ENCODE measurements around the gene PIK3CG.
"Not testable (repeated sequence)": the region's sequence is repeated elsewhere in the genome, so short reads cannot be mapped to it uniquely, and the experiment has no call there.

The PIK3CG gene

GRCh38 chr7:106887421-106887820 lies 22.3 kb downstream of the PIK3CG start:
- no peak for DNase-seq (ENCODE audit: low read depth)

GRCh38 chr7:106888204-106888603 lies 23.1 kb downstream of the PIK3CG start:
- no peak for DNase-seq (ENCODE audit: low read depth)

- no peak for DNase-seq (ENCODE audit: low read depth)
Measured at GRCh38 chr7:106890952-106891351, 25.9 kb downstream of the PIK3CG start.

- no peak for DNase-seq (ENCODE audit: low read depth)
Measured at GRCh38 chr7:106891548-106892410, 26.7 kb downstream of the PIK3CG start.

DNA sequence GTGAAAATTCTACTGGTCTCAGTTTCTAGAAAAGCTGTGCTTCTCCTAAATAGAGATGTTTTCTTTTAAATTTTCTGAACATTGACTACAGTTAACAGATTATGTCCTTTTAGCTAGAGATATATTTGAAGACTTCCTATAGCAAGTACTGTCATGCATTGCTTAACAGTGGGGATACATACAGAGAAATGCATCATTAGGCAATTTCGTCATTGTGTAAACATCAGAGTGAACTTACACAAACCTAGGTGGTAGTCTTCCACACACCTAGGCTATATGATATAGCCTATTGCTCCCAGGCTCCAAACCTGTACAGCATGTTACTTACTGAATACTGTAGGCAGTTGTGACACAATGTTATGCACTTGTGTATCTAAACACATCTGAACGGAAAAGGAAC lies 28.5 kb downstream of the PIK3CG start:
- DNase-seq (ENCODE audit: low read depth): no peak

DNA sequence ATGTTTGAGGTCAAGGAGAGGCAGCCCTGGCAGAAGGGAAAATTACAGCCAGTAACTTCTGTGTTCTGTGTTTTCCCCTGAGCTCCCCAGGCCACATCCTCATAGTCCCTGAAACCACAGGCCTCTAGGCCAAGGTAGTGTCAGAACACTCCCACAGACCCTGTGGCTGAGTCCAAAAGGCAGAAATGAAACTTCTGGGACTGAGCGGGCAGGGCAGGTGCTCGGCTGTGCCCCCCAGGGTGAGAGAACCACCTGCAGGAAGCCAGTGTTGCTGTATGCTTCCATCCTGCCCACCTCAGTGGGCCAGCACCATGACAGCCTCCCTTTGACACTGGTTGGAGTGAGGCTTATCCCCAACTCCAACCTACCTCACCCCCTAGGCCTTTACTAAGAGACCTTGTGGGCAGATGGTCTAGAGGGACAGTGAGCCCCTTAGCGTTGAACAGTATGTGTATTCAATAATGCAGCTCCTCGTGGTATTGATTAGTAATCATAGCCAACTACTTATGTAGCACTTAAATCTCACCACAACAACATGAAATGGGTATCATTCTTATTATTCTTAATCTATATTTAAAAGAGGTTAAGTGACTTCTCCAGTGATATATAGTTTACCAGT lies 30.3 kb downstream of the PIK3CG start:
- no peak for DNase-seq (ENCODE audit: low read depth)

GRCh38 chr7:106896231-106896630 lies 31.1 kb downstream of the PIK3CG start:
- DNase-seq (ENCODE audit: low read depth): no peak

DNA sequence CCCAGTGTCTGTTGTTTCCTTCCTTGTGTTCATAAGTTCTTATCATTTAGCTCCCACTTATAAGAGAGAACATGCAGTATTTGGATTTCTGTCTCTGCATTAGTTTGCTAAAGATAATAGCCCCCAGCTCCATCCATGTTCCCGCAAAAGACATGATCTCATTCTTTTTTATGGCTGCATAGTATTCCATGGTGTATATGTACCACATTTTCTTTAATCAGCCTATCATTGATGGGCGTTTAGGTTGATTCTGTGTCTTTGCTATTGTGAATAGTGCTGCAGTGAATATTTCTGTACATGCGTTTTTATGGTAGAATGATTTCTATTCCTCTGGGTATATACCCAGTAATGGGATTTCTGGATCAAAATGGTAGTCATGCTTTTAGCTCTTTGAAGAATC lies 32.5 kb downstream of the PIK3CG start:
- not testable (repeated sequence) for DNase-seq (ENCODE audit: low read depth)

GRCh38 chr7:106898967-106899366 lies 33.9 kb downstream of the PIK3CG start:
- DNase-seq (ENCODE audit: low read depth): not testable (repeated sequence)

- DNase-seq (ENCODE audit: low read depth): no peak
Measured at GRCh38 chr7:106901828-106902441, 36.9 kb downstream of the PIK3CG start.

GRCh38 chr7:106905734-106906133 lies 40.7 kb downstream of the PIK3CG start:
- no peak for DNase-seq (ENCODE audit: low read depth)

DNA sequence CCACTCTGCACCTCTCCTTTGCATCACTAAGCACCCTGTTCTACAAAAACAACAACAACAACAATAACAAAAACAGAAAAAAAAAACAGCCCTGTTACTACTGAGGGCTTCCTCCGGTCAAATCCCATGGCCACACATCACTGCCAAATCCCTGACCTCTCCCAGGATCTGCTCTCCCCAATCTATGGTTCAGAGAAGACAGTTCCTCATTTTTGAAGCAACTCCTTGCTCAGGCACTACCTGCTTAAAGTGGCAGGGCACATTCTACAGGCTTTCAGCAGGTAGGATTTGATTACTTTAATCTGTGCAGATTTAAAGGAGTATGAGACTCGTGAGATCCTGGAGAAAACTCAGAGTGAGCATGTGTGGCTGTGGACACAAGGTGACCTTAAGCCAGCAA lies 46.9 kb downstream of the PIK3CG start:
- no peak for DNase-seq (ENCODE audit: low read depth)

DNA sequence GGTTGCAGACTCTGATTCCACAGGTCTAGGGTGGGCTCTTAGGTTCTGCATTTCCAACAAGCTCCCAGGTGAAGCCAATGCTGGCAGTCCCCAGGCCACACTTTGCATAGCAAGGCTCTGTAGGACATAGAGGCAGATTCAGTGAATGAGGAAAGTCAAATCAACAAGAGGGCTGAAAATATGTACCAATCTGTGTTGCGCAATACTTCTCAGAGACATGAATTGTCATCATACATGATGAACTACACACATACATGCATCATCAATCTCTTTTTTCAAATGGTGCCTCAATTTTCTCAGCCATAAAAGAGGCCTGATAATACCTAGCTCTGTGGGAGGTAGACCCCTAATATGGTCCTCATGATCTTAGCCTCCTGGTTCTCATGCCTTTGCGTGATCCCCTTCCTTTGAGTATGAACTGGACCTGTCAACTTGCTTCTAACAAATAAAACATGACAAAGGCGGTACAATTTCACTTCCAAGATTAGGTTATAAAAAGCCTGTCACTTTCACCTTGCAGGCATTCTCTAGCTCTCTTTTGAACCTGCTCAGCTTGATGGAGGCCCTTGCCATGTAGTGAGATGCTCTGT lies 49.0 kb downstream of the PIK3CG start:
- no peak for DNase-seq (ENCODE audit: low read depth)

- DNase-seq (ENCODE audit: low read depth): no peak
Measured at GRCh38 chr7:106915407-106915806, 50.3 kb downstream of the PIK3CG start.

DNA sequence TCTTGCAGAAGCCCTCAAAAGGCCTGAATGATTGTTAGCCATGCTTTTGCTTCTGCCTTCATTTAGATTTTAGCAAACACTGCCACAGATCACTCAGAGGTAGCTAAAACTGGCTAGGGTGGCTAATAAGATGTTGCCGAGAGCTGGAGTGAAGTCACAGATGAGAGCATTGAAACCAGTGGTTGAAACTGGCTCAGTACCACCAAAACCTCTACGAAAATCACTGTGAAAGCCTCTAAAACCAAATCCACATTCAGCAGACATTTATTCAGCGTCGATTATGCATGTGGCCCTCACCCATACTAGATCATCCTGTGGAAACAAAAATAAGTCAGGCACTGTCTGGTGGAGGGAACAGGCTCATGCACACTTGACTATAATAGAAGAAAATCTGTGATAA lies 50.8 kb downstream of the PIK3CG start:
- DNase-seq (ENCODE audit: low read depth): no peak

- DNase-seq (ENCODE audit: low read depth): peak; percentile 11
Measured at GRCh38 chr7:106916679-106917078, 51.6 kb downstream of the PIK3CG start.

DNA sequence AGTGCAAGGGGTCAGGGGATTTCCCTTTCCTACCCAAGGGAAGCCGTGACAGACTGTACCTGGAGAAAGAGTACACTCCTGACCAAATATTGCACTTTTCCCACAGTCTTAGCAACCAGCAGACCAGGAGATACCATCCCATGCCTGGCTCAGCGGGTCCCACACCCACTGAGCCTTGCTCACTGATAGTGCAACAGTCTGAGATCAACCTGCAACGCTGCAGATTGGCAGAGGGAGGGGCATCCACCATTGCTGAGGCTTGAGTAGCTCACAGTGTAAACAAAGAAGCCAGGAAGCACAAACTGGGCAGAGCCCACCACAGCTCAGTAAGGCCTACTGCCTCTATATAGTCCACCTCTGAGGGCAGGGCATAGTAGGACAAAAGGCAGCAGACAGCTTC lies 53.9 kb downstream of the PIK3CG start:
- DNase-seq (ENCODE audit: low read depth): no peak

DNA sequence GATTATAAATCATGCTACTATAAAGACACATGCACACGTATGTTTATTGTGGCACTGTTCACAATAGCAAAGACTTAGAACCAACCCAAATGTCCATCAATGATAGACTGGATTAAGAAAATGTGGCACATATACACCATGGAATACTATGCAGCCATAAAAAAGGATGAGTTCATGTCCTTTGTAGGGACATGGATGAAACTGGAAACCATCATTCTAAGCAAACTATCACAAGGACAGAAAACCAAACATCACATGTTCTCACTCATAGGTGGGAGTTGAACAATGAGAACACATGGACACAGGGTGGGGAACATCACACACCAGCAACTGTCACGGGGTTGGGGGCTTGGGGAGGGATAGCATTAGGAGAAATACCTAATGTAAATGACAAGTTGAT lies 59.4 kb downstream of the PIK3CG start:
- DNase-seq (ENCODE audit: low read depth): not testable (repeated sequence)

DNA sequence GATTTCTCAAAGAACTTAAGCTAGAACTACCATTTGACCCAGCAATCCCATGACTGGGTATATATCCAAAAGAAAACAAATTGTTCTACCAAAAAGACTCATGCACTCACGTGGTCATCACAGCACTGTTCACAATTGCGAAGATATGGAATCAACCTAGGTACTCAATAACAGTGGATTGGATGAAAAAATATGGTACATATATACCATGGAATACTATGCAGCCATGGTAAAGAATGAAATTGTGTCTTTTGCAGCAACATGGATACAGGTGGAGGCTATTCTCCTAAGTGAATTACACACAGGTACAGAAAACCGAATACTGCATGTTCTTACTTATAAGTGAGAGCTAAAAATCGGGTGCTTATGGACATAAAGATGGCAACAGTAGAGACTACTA lies 61.8 kb downstream of the PIK3CG start:
- no peak for DNase-seq (ENCODE audit: low read depth)

- DNase-seq (ENCODE audit: low read depth): no peak
Measured at GRCh38 chr7:106927536-106927935, 62.5 kb downstream of the PIK3CG start.

DNA sequence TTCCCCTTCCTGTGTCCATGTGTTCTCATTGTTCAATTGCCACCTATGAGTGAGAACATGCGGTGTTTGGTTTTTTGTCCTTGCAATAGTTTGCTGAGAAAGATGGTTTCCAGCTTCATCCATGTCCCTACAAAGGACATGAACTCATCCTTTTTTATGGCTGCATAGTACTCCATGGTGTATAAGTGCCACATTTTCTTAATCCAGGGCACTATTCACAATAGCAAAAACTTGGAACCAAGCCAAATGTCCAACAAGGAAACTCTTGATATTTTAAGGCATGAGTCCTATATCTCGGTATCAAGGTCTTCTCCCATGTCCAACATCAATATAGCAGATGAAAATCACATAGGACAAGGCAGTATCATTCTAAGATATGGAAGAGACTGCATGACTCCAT lies 64.5 kb downstream of the PIK3CG start:
- DNase-seq (ENCODE audit: low read depth): not testable (repeated sequence)

- DNase-seq (ENCODE audit: low read depth): no peak
Measured at GRCh38 chr7:106936236-106936635, 71.2 kb downstream of the PIK3CG start.

- not testable (repeated sequence) for DNase-seq (ENCODE audit: low read depth)
Measured at GRCh38 chr7:106938122-106938521, 73.0 kb downstream of the PIK3CG start.

All from GM04503 (cell line).